Measurements from ENCODE around the gene RANBP9. TPM values are rescaled to one million over a fixed set of nuclear protein-coding genes. Genes with fewer than 3 reads are reported as not detected.

The RANBP9 gene
- total RNA-seq, 4 donors from 2014 or later: 35.8 to 64.7 (median 50.4) TPM

GRCh38 chr6:13678255-13678983, 33.2 kb downstream of the RANBP9 start:
- no peaks in the 10 kb centered on the region for H3K9me3 ChIP-seq
- H3K36me3 ChIP-seq: no peaks in the 10 kb centered on the region
- no peaks in the 10 kb centered on the region for H3K27me3 ChIP-seq
- TF ChIP-seq CTCF (IDR thresholded peaks at IDR 0.05): no peak
- TF ChIP-seq EP300 (IDR thresholded peaks at IDR 0.05): no peak
- TF ChIP-seq POLR2A (IDR thresholded peaks at IDR 0.05): no peak
- no peak for TF ChIP-seq POLR2AphosphoS5 (IDR thresholded peaks at IDR 0.05)
- peaks cover 15% of the 10 kb centered on the region for H3K4me1 ChIP-seq
- no peak overlapping the region for H3K27ac ChIP-seq
- 83% methylated on average over 4 of the region's 4 CpGs for WGBS
- no peak for DNase-seq (ENCODE audit: low spot score in 2 of 2)
- no peak overlapping the region for H3K4me3 ChIP-seq

- Histone ChIP-seq H3K4me1 (peaks cover 15% of the 10 kb centered on the region), H3K4me3 (no peak overlapping the region), H3K36me3 (no peaks in the 10 kb centered on the region), H3K27me3 (no peaks in the 10 kb centered on the region), H3K27ac (no peak overlapping the region), H3K9me3 (no peaks in the 10 kb centered on the region)
- WGBS: 77% methylated on average over 3 of the region's 3 CpGs
- no peak for DNase-seq (ENCODE audit: low spot score in 2 of 2)
- TF ChIP-seq POLR2A (IDR thresholded peaks at IDR 0.05) (no peak), POLR2AphosphoS5 (IDR thresholded peaks at IDR 0.05) (no peak), EP300 (IDR thresholded peaks at IDR 0.05) (no peak), CTCF (IDR thresholded peaks at IDR 0.05) (no peak)
Observed at GRCh38 chr6:13677878-13678254, 33.8 kb downstream of the RANBP9 start.

GRCh38 chr6:13676551-13677156, 35.0 kb downstream of the RANBP9 start:
- Histone ChIP-seq H3K27me3 (no peaks in the 10 kb centered on the region), H3K4me1 (peaks cover 15% of the 10 kb centered on the region), H3K9me3 (no peaks in the 10 kb centered on the region), H3K36me3 (no peaks in the 10 kb centered on the region), H3K27ac (no peak overlapping the region), H3K4me3 (no peak overlapping the region)
- TF ChIP-seq EP300 (IDR thresholded peaks at IDR 0.05) (no peak), POLR2A (IDR thresholded peaks at IDR 0.05) (no peak), POLR2AphosphoS5 (IDR thresholded peaks at IDR 0.05) (no peak), CTCF (IDR thresholded peaks at IDR 0.05) (no peak)
- WGBS: 92% methylated on average over 3 of the region's 3 CpGs
- no peak for DNase-seq (ENCODE audit: low spot score in 2 of 2)

- TF ChIP-seq EP300 (IDR thresholded peaks at IDR 0.05): no peak
- TF ChIP-seq POLR2A (IDR thresholded peaks at IDR 0.05): no peak
- no peak for TF ChIP-seq CTCF (IDR thresholded peaks at IDR 0.05)
- TF ChIP-seq POLR2AphosphoS5 (IDR thresholded peaks at IDR 0.05): no peak
- no peaks in the 10 kb centered on the region for H3K36me3 ChIP-seq
- peaks cover 12% of the 10 kb centered on the region for H3K4me1 ChIP-seq
- H3K27ac ChIP-seq: no peak overlapping the region
- 77% methylated on average over 2 of the region's 2 CpGs for WGBS
- no peaks in the 10 kb centered on the region for H3K27me3 ChIP-seq
- DNase-seq (ENCODE audit: low spot score in 2 of 2): no peak
- H3K9me3 ChIP-seq: no peaks in the 10 kb centered on the region
- no peak overlapping the region for H3K4me3 ChIP-seq
Observed at GRCh38 chr6:13674533-13675190, 37.0 kb downstream of the RANBP9 start.

- WGBS: 96% methylated on average over 3 of the region's 3 CpGs
- H3K9me3 ChIP-seq: no peaks in the 10 kb centered on the region
- H3K4me1 ChIP-seq: peaks cover 12% of the 10 kb centered on the region
- no peak for TF ChIP-seq EP300 (IDR thresholded peaks at IDR 0.05)
- no peak for TF ChIP-seq POLR2AphosphoS5 (IDR thresholded peaks at IDR 0.05)
- TF ChIP-seq CTCF (IDR thresholded peaks at IDR 0.05): no peak
- TF ChIP-seq POLR2A (IDR thresholded peaks at IDR 0.05): no peak
- H3K36me3 ChIP-seq: no peaks in the 10 kb centered on the region
- no peaks in the 10 kb centered on the region for H3K27me3 ChIP-seq
- H3K27ac ChIP-seq: no peak overlapping the region
- no peak for DNase-seq (ENCODE audit: low spot score in 2 of 2)
- H3K4me3 ChIP-seq: no peak overlapping the region
Observed at GRCh38 chr6:13673825-13674444, 37.7 kb downstream of the RANBP9 start.
